Activated CD4-positive, CD25-positive, alpha-beta regulatory T cell treated with anti-CD3 and anti-CD28 coated beads, Interleukin-2, amount 50 U/mL, for 24 hours (primary cell): ENCODE data around the gene TDRD7.

Experiments used
- ATAC-seq, 2 donors: fragments of 150-1000 bp; cut with Tn5 transposase; one replicate each; pipeline ENCODE4 v1.10.0; 2021; ENCODE audit warnings: mild to moderate bottlenecking in 1 of 2, moderate library complexity in 1 of 2

TDRD7 gene

GRCh38 chr9:97411789-97412625, at the start of gene TDRD7:
Gene TDRD7, plus strand, starts transcription at chr9:97412096. Its CDS starts 16,370 bp downstream, at chr9:97428466.
- peak; percentile 86 to 87 for ATAC-seq

GRCh38 chr9:97362777-97363545, 48.9 kb upstream of the TDRD7 start:
- ATAC-seq, result no peak

- ATAC-seq, result no peak
Measured at GRCh38 chr9:97363661-97364299, 48.1 kb upstream of the TDRD7 start.

DNA sequence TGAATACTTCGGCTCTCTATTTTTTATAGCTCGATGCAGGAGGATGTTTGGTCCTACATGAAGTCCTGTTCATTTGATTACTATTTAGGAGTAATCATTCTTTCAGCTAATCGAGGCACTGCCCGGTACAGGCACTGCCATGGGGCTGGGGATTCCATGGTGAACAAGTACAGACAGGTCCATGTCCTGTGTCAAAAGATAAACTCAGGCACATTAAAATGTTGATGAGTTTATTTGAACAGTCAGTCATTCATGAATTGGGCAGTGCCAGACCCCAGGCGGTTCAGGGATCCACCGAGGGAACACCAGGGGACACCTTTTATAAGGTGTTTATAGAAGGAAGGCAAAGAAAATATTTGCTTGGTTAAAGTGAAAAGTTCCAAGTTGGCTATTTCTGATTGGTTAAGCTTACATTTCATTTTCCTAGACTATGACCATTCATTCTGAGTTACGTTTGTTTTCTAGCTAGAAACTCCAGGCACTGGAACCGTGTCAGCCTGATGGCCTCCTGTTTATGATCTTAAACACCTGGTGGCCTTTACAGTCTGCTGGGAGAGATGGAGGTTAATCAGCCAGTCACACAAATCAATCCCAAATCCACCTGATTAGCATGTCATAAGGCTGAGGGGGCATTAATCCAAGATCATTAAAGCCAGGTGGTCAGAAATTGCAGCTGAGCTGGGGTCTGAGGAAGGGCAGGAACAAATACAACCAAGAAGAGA, 47.0 kb upstream of the TDRD7 start:
- ATAC-seq, result no peak

GRCh38 chr9:97365634-97366033, 46.3 kb upstream of the TDRD7 start:
- ATAC-seq, result no peak

- no peak for ATAC-seq
Measured at GRCh38 chr9:97366476-97366875, 45.4 kb upstream of the TDRD7 start.

DNA sequence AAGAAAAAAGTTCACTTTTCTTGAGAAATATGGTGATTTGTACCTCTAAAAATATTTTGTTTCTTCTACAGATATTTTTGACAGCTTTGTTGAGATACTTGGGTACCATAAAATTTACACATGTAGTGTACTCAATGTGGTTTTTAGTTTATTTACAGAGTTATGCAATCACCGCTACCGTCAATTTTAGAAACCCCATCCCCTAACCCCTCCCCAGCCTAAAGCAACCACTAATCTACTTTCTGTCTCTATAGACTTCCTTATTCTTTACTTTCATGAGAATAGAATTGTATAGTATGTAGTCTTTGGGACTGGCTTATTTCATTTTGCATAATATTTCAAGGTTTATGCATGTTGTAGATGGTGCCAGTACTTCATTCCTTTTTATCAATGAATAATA, 45.0 kb upstream of the TDRD7 start:
- ATAC-seq, result no peak

- ATAC-seq, result no peak
Measured at GRCh38 chr9:97367729-97368128, 44.2 kb upstream of the TDRD7 start.

GRCh38 chr9:97368964-97369363, 42.9 kb upstream of the TDRD7 start:
- ATAC-seq, result no peak

- no peak for ATAC-seq
Measured at GRCh38 chr9:97372580-97372979, 39.3 kb upstream of the TDRD7 start.

DNA sequence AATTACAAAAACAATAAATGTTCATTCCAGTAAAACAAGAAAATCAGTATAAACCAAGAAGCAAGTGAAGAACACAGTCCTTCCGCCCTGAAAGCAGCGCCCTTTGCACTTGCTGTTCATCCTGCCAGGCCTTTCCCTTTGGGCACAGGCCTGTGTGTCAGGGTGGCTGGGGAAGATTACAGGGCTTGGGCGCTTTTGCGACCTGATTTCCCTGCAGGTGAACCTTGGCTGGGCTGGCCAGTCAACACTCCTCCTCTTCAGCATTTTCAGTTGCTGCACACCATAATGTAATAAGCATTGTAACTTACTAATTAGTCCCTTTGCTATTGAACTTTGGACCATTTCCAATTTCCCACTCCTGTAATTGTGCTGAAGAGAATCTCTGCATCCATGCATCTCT, 38.6 kb upstream of the TDRD7 start:
- no peak for ATAC-seq

DNA sequence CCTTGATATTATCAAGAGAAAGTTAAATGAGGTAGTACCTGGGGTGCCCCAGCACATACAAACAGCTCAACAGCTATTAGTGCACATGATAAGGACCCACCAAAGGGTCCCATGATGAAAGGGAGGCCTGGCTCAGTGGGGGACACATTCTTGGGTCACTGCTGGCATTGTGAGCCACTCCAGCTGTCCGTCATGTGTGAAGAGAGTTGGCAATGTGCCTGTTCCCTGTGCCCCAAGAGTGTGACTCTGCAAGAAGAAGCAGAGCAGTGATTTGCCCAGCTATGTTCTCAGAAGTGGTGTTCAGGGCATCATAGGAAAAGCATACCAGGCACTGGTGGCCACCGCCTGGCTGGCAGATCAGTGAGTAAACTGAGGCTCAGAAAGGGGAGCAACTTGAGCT, 37.1 kb upstream of the TDRD7 start:
- ATAC-seq, result no peak

- ATAC-seq, result no peak
Measured at GRCh38 chr9:97376902-97377301, 35.0 kb upstream of the TDRD7 start.

DNA sequence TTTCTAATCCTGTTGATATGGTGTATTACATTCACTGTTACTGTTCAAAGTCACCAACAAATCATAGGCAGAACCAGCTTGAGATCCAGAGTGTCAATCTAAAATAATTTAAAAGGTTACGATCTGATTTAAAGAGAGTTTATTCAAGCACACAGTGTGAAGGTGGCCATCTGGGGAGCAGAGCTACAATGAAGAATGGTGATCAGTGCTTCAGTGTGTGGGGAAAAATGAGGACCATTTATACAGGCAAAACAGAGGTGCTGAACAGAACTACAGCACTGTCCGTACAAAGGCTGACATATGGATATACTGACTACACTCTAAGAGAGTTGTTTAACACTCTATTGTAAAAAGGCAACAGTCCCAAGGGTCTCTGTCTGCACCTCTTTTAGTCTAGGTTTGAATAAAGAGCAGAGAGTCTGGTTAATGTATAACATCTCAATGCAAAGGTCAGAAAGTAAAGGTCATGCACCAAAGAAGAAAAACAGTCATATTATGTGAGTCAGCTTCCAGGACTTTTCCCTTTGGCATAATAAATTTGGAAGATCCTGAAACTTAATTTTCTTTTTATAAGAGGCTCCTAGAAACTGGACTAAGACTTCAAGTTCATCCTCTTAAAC, 29.7 kb upstream of the TDRD7 start:
- ATAC-seq, result no peak

DNA sequence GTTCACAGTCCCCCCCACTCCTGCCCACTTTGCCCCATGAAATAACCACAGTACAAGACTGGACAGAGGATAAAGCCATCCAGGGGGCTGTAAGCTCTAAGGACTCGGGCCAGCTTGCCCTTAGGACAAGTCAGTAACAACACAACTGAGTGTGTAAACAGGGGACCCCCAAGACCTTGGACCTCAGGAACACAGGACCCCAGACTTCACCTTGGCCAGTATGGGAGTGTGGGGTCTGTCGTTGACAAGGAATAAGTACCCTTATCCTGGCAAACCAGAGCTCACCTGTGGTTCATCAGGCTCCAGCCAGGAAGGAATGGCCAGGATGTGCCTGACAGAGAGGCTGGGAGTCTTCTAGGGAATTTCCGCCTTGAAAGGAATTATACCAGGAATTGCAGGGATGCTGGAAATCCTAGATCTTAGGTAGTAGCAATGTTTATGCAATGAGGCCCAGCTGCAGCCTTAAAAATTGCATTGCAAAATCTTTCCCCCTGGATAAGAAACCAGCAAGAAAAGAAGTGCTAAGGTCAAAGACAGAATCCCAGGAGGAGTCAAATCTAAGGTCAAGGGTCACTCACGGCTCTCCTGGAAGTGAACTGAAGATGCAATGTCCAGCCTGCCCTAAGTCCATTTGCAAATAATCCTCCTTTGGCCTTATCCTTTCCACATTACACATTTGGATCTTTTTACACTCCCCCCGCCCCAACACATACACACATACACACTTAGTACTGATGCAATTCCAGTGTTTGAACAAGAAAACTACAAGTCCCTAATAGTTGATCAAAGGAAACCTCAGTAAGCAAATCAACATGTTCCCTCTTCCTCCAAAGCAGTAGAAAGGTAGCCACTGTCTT, 27.3 kb upstream of the TDRD7 start:
- no peak for ATAC-seq

- ATAC-seq, result no peak
Measured at GRCh38 chr9:97385626-97386264, 26.2 kb upstream of the TDRD7 start.

GRCh38 chr9:97386265-97386633, 25.6 kb upstream of the TDRD7 start:
- ATAC-seq, result no peak

DNA sequence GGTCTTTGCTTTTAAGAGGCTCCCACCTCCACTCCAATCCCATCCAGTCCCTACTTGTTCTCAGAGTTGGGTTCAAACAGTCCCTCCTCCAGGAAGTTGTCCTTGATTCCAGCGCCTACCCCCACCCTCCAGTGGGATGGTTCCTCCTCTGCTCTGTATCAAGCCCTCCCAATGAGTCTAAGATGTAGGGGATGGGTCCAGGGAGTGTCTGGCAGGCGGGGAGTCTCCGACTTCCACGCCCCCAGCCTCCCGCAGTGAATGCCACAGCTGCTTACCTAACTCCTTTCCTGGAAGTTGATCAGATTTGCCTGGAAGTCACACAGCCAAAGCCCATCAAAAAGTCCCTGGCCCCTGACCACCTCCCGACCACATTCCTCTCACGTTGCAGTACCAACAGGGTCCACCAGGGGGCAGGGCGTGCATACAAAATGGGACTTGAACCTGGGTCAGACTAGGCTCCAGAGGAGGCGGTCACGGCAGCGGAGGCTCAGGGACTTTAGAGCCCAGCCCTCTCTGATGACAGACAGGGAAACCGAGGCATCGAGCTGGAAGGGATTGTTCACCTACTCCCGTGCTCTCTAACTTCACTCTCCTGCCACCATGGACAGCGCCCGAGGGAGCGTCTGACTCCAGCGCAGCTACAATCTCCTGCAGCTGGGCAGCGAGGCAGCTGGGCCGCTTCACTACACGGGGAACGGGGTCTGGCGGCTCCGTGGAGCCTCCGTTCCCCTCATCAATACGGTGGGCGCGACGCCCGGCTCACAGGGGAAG, 25.0 kb upstream of the TDRD7 start:
- peak; percentile 37 for ATAC-seq

DNA sequence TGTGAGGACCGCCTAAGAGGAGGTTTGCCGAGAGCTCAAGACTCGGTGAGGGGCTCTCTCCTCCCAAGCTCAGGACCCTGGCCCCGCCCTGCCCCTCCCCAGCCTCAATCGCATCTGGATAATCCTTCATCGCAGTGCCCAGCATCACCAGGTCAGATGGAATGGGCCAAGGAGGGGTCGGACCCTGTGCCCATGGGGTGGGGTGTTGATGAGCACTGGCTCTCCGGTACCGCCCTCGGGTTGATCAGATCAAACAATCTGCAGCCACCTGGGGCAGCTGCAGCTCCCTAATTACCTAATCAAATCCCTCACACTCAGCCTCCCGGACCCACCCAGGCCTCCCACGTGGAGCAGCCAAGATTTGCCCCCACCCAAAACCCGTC, 24.4 kb upstream of the TDRD7 start:
- no peak for ATAC-seq
